Esophagus mucosa (tissue), 1 donor: ENCODE measurements around the gene CAMK1G. TPM values are rescaled to one million over a fixed set of nuclear protein-coding genes. Genes with fewer than 3 reads are reported as not detected.
A peak's percentile ranks its signal among the peaks of the same experiment; 100 is the strongest.

Experiments used
- ATAC-seq: fragments of 200-7000 bp; cut with Tn5 transposase; one replicate; pipeline ENCODE4 v1.9.1; 2020
- total RNA-seq: library from RNA; stranded (reverse); gene quantifications from one replicate; pipeline ENCODE4 v1.2.4, GENCODE V29; 2023
- donor health status: DM: yes; HTN: yes; CAD: no.

The CAMK1G gene
- total RNA-seq: not detected

DNA sequence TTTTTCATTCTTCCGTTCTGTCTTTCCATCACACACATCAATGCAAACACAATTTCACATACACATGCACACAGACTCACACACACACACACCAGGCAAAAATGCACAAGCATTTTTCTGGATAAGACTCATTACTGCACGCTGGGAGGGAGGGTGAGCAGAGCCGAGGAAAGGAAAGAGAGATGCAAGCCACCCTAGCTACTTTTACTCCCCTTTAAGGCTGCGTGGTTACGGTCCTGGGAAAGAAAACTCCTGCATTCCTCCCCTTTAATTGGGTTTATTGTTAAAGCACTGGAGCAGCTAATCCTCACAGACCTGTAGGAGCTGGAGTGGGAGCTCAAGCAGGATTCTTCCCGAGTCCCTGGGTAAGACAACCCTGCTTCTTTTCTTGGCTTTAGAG is at the start of gene CAMK1G:
Gene CAMK1G (plus strand): TSS at position 307 of the 400 bp plus-strand sequence. CDS start 11,270 bp downstream, outside the sequence.
- no peak for ATAC-seq

- no peak for ATAC-seq
These were observed 48.8 kb upstream of the CAMK1G start for GRCh38 chr1:209534496-209535250.

- no peak for ATAC-seq
These were observed 46.7 kb upstream of the CAMK1G start for GRCh38 chr1:209536843-209537242.

GRCh38 chr1:209537336-209538114 is 46.0 kb upstream of the CAMK1G start:
- ATAC-seq: no peak

DNA sequence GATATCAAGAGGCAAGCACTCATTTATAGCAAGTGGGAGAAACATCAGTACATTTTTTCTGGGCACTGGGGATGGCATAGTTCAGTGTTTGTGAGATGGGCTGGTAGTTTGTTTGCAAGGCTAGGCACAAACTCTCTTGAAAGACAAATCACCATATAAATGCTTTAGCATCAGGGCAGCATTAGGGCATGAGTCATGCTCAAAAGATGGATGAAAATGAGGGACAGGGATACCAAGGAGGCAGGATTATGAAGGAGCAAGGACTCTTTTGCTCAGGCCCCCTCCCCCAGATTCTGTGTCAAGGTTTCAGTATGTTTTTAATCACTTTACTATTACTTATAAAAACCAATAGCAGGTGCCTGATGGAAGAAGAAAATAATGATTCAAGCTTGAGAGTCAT is 43.9 kb upstream of the CAMK1G start:
- ATAC-seq: no peak

DNA sequence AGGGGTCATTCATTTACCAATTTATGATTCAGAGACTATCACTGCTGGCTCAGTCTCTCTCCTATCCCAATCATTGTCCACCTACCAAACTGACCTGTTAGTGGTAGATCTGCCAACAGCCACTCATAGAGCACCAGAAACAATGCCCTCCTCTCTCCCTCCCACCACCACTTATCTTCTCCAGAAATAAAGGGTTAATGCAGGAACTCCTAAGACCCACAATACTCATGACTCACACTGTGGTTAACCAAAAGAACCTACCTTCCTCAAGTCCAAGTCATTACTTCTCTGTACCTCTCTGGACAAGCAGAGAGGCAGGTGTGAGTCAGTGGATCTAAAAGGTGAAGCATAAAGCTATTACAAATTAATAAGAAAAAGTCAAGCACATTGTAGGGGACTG is 40.9 kb upstream of the CAMK1G start:
- peak; percentile 81 for ATAC-seq

GRCh38 chr1:209544098-209544497 is 39.4 kb upstream of the CAMK1G start:
- no peak for ATAC-seq

GRCh38 chr1:209545423-209545822 is 38.1 kb upstream of the CAMK1G start:
- no peak for ATAC-seq

DNA sequence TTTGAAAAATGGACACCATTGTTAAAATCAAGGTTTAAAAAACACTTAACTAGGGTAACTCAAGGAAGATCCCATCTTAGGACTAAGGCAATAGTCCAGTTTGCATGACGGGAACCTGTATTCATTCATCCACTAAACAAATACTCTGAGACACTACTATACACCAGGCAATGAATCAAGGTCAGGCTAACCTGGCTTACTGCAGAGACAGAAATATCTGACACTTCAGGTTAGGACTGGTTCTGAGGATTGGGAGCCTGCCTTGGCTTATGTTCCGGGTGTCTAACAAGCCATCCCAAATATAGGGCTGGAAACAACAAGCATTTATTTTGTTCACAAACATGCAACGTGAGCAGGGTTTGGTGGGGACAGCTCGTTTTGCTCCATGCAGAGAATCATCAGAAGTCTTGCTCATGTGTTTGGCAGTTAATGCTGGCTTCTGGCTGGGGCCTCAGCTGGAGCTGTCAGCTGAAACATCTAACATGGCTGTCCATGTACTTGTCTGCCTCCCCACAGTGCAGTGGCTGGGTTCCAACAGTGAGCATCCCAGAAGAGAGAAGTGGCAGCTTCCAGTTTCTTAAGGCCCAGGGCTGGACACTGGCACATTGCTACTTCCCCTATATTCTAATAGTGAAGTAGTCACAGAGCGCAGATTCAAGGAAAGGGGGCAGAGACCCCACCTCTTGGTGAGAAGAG is 37.0 kb upstream of the CAMK1G start:
- ATAC-seq: peak; percentile 88

DNA sequence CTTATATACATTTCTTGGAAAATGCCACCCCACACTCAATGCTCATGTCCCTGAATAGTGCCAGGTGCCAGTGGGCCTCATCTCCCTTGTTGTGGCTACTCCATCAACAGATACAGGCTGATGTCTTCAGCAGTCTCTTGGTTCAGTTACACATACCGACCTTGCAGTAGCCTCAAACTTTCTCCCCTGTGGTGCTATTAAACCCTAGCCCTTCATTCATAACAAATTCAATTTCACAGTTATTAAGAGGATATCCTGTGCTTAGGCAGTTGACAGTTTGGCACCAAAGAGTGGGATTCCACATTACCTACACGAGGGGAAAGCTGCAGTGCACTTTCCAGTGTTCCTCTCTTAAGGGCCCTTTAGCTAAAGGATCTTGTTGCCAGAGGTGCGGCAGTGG is 35.9 kb upstream of the CAMK1G start:
- no peak for ATAC-seq

- no peak for ATAC-seq
These were observed 33.9 kb upstream of the CAMK1G start for GRCh38 chr1:209549443-209550205.

DNA sequence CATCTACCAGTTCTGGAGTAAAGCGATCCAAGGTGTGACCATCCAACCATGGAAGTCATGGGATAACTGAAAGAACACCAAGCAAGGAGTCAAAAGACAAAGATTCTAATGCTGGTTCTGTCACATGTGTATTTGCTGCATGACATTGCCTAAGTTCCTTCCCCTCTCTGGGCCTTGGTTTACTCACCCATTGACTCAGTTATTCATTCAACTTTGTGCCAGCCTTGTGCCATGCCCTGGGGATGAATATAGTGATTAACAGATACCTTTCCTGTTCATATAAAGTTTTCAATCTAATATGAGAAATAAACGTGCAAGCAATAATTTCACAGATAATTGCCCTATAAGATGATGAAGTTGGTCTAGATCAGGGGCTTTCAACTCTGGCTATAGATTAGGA is 33.0 kb upstream of the CAMK1G start:
- peak; percentile 56 for ATAC-seq

DNA sequence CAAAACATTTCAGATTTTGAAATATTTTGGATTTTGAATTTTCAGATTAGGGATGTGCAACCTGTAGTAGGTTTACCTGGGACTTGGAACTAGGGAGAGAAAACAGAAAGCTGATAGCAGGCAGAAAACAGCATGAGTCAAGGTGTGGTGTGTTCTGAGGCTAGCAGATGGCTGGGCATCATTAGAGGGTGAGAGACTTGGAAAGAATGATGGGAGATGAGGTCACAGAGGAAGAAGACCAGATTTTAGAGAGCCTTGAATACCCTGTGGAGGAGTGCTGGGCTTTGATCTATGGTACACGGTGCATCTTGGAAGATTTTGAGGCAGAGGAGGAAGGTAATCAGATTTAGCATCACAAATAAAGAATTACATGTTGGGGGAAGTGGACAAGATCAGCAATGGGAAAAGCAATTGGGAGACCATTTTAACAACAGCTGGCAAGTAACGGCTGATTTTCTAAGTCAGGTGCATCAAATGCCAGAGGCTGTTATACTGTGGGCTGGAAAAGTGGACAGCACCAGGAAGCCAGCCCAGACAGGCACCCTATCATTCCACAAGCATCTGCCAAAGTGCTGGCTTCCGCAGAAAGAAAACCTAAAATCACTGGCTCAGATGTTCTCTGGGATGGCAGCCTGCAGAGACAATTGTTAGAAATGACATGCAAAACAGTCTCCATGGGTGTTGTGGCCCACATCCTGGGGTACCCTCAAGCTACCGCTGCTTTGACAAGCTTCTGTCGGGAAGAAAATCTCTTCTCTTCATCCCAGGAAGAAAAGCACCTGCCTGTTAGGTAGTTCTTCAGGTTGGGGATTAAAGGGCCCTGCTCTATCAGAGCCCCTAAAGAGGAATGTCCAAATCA is 30.9 kb upstream of the CAMK1G start:
- ATAC-seq: no peak

DNA sequence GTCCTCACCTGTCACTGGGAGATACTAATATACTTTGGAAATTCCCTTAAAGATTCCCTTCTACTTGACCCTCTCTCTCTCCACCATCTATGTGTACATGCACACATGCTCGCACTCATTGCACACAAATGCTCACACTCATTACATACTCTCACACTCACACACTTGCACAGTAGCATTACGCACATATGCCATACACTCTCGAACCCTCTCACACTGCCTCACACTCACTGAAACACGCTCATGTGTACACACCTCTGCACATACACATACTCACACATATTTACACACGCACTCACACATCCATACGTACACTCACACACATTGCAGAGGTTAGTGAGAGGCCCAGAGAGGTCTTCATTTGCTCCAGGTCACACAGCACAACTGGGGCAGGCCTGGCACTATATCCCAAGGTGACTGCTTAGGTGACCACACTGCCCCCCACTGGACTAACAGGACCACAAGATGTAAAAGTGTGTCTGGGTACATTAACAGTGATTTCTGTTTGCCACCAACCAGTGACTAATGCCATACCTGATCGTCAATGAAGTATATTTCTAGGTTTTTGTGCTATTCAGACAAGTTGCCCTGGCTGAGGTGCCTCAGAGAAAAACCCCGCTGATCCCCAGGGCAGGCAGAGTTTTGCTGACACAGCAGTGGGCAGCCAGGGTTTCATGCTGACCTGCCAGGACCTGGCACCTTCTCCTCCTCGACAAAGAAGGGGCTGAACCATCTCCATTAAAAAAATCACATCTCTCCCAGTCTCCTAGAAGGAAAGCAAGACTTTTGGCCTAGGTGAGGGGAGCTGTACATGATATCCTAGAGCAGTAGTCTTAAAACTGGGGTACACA is 28.5 kb upstream of the CAMK1G start:
- ATAC-seq: no peak

DNA sequence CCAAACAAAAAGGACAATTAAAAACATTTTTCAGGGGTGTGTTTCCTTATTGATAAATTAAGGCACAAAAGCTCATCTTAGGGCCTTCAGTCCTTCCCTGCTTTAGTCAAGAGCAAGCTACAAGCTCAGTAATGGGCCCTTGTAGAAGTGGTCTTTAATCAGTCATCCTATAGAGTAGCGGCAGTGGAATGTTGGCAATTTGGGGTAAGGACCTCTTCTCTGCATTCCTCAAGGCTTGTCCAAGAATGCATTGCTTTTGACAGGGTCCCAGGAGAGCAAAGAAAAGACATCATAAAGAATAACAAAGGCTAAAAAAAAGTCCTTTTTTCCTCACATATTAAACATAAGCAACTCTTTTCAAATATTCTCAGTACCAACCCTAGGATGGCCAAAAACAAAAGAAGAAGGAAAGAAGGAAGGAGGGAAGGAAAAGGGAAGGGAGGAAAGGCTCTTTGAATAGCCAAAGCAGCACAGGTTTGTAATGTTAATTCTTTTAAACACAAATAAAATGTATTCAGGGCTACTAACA is 27.3 kb upstream of the CAMK1G start:
- ATAC-seq: no peak

GRCh38 chr1:209557221-209557620 is 26.3 kb upstream of the CAMK1G start:
- no peak for ATAC-seq

GRCh38 chr1:209560529-209560928 is 23.0 kb upstream of the CAMK1G start:
- ATAC-seq: no peak

DNA sequence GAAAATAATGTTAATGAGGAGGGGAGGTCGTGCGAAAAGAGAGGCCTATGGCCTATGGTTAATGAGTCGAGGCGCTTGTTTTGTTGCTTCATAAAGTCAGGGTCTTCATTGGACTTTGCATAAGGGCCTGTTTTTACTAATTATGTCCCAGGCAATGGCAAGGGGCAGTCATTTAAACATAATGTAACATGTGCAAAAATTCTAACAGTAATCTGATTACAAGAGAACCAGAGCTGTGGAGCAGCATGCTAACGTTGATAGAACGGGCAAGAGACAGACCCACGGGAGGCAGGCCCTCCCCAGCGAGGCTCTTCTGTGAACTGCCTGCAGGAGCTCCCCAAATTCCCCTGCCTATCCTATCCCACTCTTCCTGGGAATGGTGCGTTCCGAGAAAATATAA is 22.6 kb upstream of the CAMK1G start:
- no peak for ATAC-seq

DNA sequence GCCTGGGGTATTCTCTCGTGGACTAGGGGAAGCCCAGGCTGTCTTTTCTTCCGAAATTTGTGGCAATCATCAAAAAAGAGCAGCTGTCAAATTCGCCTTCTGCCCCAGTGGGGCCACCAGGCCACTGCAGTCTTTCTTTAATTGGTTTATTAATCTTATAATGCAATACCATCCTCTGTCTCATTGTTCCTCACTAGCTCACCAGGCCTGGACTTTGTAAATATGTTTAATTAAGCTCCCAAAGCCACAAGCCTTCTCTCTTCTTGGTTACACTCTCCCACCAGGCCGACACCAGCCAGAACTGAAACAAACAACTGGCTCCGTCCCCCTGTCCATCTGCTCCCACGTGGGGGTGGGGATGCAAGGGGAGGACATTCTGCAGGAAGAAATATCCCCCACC is 22.0 kb upstream of the CAMK1G start:
- ATAC-seq: no peak

- no peak for ATAC-seq
These were observed 18.7 kb upstream of the CAMK1G start for GRCh38 chr1:209564849-209565248.
